Kidney (tissue), 14 donors: ENCODE measurements around the gene ZNF625. TPM values are rescaled to one million over a fixed set of nuclear protein-coding genes. Genes with fewer than 3 reads are reported as not detected.
"Not testable (repeated sequence)": the region's sequence is repeated elsewhere in the genome, so short reads cannot be mapped to it uniquely, and the experiment has no call there.

Experiments used
- DNase-seq, 5 donors: peaks; one replicate each; pipeline ENCODE4 v3.0.0-alpha.2; 2013 to 2020
- FAIRE-seq: peaks from 2 replicates; lab custom pipeline; 2012; peaks lifted over from hg19 to GRCh38; lab: Jason Lieb, UNC
- H3K27ac ChIP-seq, 2 donors: one replicate each; pipeline ENCODE4 v1.7.0; 2013; ENCODE audit warnings: low read depth in 2 of 2, low read length in 2 of 2, inconsistent platforms in 1 of 2
- H3K27me3 ChIP-seq: one replicate; pipeline ENCODE4 v1.7.1; 2013; ENCODE audit warnings: low read length, inconsistent platforms; ENCODE audit not compliant: control insufficient read depth, insufficient read depth
- H3K36me3 ChIP-seq, 3 donors: one replicate each; pipeline versions ENCODE4 v1.7.0 to v1.7.1; 2013; ENCODE audit warnings: low read length in 3 of 3, control low read depth in 1 of 3, inconsistent platforms in 1 of 3; ENCODE audit not compliant: insufficient read depth in 3 of 3, control insufficient read depth in 2 of 3
- H3K4me1 ChIP-seq, 3 donors: one replicate each; pipeline versions ENCODE4 v1.7.0 to v1.7.1; 2013; ENCODE audit warnings: low read length in 3 of 3, inconsistent platforms in 1 of 3, low read depth in 1 of 3; ENCODE audit not compliant: control insufficient read depth in 2 of 3, insufficient read depth in 2 of 3
- H3K4me3 ChIP-seq, 3 donors: one replicate each; pipeline versions ENCODE4 v1.7.0 to v1.8.1; 2013; ENCODE audit warnings: low read length in 3 of 3, control low read depth in 1 of 3, inconsistent platforms in 1 of 3
- H3K9ac ChIP-seq, 3 donors: one replicate each; pipeline versions ENCODE4 v1.7.0 to v1.7.1; 2013; ENCODE audit warnings: low read length in 3 of 3, control low read depth in 1 of 3, inconsistent platforms in 1 of 3
- H3K9me3 ChIP-seq, 3 donors: one replicate each; pipeline versions ENCODE4 v1.7.0 to v1.7.1; 2013; ENCODE audit warnings: low read length in 3 of 3, control low read depth in 1 of 3, inconsistent platforms in 1 of 3; ENCODE audit not compliant: control insufficient read depth in 2 of 3, insufficient read depth in 1 of 3
- intact Hi-C: fragments of 100-400 bp; cut with DNase I; formaldehyde crosslinking; loops from one replicate; pipeline ENCODE4 v1.11.1; 2022
- polyA plus RNA-seq: library from polyadenylated mRNA; stranded (reverse); fragments of 350-450 nt; fragmentation: Illumina TruSeq; extraction: RNeasy Lipid Tissue Mini Kit (QIAGEN cat#74804); gene quantifications from one replicate; pipeline ENCODE4 v1.2.3, GENCODE V29; 2014; ENCODE audit warnings: low read depth, low replicate concordance; ENCODE audit not compliant: insufficient read depth
- total RNA-seq: library from RNA; stranded (reverse); fragmentation: NEBNext Ultra II Directional; extraction: Animal tissue kit (Norgen Biotek cat#: 25700); gene quantifications from one replicate; pipeline ENCODE4 v1.2.1, GENCODE V29; 2021
- TF ChIP-seq, protein P1 (sequence below): IDR thresholded peaks from 3 replicates; pipeline ENCODE4 v1.5.1; 2012; ENCODE audit warnings: mild to moderate bottlenecking, moderate library complexity, borderline replicate concordance; ENCODE audit not compliant: insufficient read depth; ENCODE audit errors: extremely low read depth
- donor health status: control.
- donor health status: control.
- donor health status: control.
- donor health status: control.
- donor health status: control.
- donor health status: DM: yes; HTN: yes; CAD: no.
- donor health status: Normal renal cell carcinoma (clear cell type).

The ZNF625 gene
- total and polyA plus RNA-seq, 2 donors from 2014 or later = 6.1 to 11.4 TPM

- intact Hi-C loops = no loop called here
- TF ChIP-seq, protein P1, sequence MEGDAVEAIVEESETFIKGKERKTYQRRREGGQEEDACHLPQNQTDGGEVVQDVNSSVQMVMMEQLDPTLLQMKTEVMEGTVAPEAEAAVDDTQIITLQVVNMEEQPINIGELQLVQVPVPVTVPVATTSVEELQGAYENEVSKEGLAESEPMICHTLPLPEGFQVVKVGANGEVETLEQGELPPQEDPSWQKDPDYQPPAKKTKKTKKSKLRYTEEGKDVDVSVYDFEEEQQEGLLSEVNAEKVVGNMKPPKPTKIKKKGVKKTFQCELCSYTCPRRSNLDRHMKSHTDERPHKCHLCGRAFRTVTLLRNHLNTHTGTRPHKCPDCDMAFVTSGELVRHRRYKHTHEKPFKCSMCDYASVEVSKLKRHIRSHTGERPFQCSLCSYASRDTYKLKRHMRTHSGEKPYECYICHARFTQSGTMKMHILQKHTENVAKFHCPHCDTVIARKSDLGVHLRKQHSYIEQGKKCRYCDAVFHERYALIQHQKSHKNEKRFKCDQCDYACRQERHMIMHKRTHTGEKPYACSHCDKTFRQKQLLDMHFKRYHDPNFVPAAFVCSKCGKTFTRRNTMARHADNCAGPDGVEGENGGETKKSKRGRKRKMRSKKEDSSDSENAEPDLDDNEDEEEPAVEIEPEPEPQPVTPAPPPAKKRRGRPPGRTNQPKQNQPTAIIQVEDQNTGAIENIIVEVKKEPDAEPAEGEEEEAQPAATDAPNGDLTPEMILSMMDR = no peak
Observed at GRCh38 chr19:12111943-12112637, 44.4 kb downstream of the ZNF625 start.

GRCh38 chr19:12111176-12111575 is 45.4 kb downstream of the ZNF625 start:
- intact Hi-C loops = no loop called here
- H3K4me3 ChIP-seq = no peak overlapping the region
- no peak overlapping the region for H3K27ac ChIP-seq
- H3K9ac ChIP-seq = no peak overlapping the region
- no peak for FAIRE-seq
- H3K27me3 ChIP-seq = no peaks in the 10 kb centered on the region
- TF ChIP-seq, protein P1 = no peak
- peaks cover 2 to 18% (median 14%) of the 10 kb centered on the region in 3 donors for H3K36me3 ChIP-seq
- H3K9me3 ChIP-seq = peaks cover 0 to 28% (median 6%) of the 10 kb centered on the region in 3 donors
- DNase-seq = no peak
- H3K4me1 ChIP-seq = no peaks in the 10 kb centered on the region

More at GRCh38 chr19:12111943-12112637, 44.4 kb downstream of the ZNF625 start:
- peaks cover 0 to 28% (median 6%) of the 10 kb centered on the region in 3 donors for H3K9me3 ChIP-seq
- no peak for DNase-seq
- peaks cover 2 to 18% (median 14%) of the 10 kb centered on the region in 3 donors for H3K36me3 ChIP-seq
- no peaks in the 10 kb centered on the region for H3K4me1 ChIP-seq
- no peak overlapping the region for H3K27ac ChIP-seq
- H3K27me3 ChIP-seq = no peaks in the 10 kb centered on the region
- no peak overlapping the region for H3K4me3 ChIP-seq
- no peak for FAIRE-seq
- H3K9ac ChIP-seq = no peak overlapping the region

DNA sequence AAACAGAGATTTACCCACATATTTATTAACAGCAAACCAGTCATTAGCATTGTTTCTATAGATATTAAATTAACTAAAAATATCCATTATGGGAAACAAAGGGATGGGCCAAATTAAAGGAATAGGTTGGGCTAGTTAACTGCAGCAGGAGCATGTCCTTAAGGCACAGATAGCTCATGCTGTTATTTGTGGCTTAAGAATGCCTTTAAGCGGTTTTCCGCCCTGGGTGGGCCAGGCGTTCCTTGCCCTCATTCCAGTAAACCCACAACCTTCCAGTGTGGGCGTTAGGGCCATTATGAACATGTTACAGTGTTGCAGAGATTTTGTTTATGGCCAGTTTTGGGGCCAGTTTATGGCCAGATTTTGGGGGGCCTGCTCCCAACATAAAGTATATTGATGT is 52.6 kb downstream of the ZNF625 start:
- H3K4me1 ChIP-seq, H3K9ac ChIP-seq, H3K36me3 ChIP-seq, FAIRE-seq, DNase-seq, H3K27me3 ChIP-seq, H3K9me3 ChIP-seq, H3K27ac ChIP-seq, H3K4me3 ChIP-seq, intact Hi-C loops: not testable (repeated sequence)

GRCh38 chr19:12098040-12098439 is 58.5 kb downstream of the ZNF625 start:
- H3K4me3 ChIP-seq = no peak overlapping the region
- no peaks in the 10 kb centered on the region for H3K4me1 ChIP-seq
- H3K27ac ChIP-seq = no peak overlapping the region
- no peaks in the 10 kb centered on the region for H3K36me3 ChIP-seq
- H3K9ac ChIP-seq = no peak overlapping the region
- TF ChIP-seq, protein P1 = no peak
- intact Hi-C loops = no loop called here
- H3K9me3 ChIP-seq = no peaks in the 10 kb centered on the region
- FAIRE-seq = no peak
- no peak for DNase-seq
- no peaks in the 10 kb centered on the region for H3K27me3 ChIP-seq
